MG63 (cell line): ENCODE measurements around the gene USP10. TPM values are rescaled to one million over a fixed set of nuclear protein-coding genes. Genes with fewer than 3 reads are reported as not detected.

Experiments
- DNase-seq: peaks from one replicate; pipeline ENCODE4 v3.0.0-alpha.2; 2020
- H3K27me3 ChIP-seq: fragments of 250-450 bp; sonication (Bioruptor Pico); 2 replicates; pipeline ENCODE4 v1.5.1; 2020; ENCODE audit warnings: mild to moderate bottlenecking, moderate library complexity
- H3K36me3 ChIP-seq: fragments of 250-450 bp; sonication (Bioruptor Pico); 2 replicates; pipeline ENCODE4 v1.5.1; 2020; ENCODE audit warnings: mild to moderate bottlenecking, moderate library complexity
- H3K4me3 ChIP-seq: fragments of 250-450 bp; sonication (Bioruptor Pico); 2 replicates; pipeline ENCODE4 v1.5.1; 2020; ENCODE audit warnings: mild to moderate bottlenecking, moderate library complexity
- H3K9me3 ChIP-seq: fragments of 250-450 bp; sonication (Bioruptor Pico); 2 replicates; pipeline ENCODE4 v1.5.1; 2020; ENCODE audit warnings: mild to moderate bottlenecking, moderate library complexity
- total RNA-seq: library from RNA; depleted of rRNA; stranded (reverse); fragments of >200 nt; shearing (Covaris generic); gene quantifications from 2 replicates; pipeline ENCODE4 v1.2.3, GENCODE V29; 2014; ENCODE audit warnings: low replicate concordance

The USP10 gene
- total RNA-seq, 1 experiment from 2014 or later = 33.5 TPM

DNA sequence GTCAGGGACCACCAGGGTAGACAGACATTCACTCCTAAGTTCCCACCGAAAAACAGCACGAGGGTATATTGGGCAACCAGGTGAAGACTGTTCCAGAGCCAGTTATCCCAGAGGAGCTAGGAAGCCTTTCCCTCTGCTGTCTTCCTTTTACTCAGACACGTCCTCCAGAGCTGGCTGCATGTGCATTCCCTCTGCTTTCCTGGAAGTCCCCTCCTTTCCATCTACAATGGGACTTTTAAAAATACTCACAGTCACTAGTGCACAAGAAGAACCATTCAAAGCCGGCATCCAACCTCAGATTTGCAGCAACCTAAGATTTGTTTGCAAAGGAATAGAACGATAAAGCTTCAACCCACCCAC lies 87.4 kb downstream of the USP10 start:
- no peaks in the 10 kb centered on the region for H3K9me3 ChIP-seq
- no peak overlapping the region for H3K4me3 ChIP-seq
- no peaks in the 10 kb centered on the region for H3K27me3 ChIP-seq
- DNase-seq = no peak
- no peaks in the 10 kb centered on the region for H3K36me3 ChIP-seq

DNA sequence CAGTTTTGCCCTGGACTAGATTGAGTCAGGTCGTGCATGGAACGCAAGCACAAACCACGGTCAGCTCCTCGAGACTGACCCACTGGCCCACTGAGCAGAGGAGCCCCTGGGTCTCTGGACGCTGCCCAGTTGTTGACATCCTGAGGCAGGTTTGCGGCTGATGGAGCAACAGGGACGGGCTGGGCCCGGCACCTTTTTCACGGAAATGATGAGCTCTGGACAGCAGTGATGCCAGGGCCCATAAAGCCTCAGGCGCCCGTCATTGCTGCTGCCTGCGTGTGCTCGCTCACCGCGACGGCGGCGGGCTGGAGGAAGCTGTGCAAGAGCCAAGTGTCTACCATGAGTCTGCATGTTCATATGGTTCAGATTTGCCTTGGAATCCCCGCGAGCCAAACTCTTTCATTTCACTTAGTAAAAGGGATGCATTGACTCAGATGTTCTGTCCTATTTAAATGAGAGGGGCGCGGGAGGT lies 89.2 kb downstream of the USP10 start:
- no peaks in the 10 kb centered on the region for H3K36me3 ChIP-seq
- no peaks in the 10 kb centered on the region for H3K27me3 ChIP-seq
- no peaks in the 10 kb centered on the region for H3K9me3 ChIP-seq
- no peak for DNase-seq
- H3K4me3 ChIP-seq = no peak overlapping the region

DNA sequence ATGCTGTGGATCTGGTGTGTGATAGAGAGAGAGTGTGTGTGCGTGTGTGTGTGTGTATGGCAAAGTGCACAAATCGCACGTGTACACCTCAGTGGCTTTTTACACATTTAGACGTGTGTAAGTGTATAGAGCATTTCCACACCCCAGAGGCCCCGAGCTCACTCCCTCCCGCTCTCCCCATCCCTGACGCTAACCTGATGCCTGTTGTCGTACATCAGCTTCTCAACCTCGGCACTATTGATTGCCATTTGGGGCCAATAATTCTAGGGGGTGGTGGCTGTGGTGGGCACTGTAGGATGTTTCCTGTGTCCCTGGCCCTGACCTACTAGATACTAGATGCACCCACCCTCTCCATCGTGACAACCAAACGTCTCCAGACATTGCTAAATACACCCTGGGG lies 89.6 kb downstream of the USP10 start:
- no peaks in the 10 kb centered on the region for H3K27me3 ChIP-seq
- no peak for DNase-seq
- no peaks in the 10 kb centered on the region for H3K36me3 ChIP-seq
- no peak overlapping the region for H3K4me3 ChIP-seq
- H3K9me3 ChIP-seq = no peaks in the 10 kb centered on the region

DNA sequence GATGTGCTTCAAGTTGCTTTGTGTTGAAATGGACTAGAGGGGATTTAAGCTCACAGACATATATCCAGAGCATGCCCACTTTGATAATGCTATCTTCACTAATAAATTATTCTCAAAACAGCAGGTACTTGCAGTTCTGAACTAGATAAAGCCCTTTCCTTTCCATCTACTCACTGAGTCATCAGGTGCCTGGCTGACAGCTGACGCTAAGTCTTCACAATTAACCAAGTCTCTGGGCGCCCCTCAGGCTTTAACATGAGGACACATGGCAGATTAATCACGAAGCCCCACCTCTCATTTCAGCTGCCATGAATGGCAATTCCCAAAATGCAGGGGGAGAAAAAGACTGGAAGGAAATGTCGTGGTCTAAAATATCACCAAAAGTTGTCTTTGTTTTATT lies 90.5 kb downstream of the USP10 start:
- Histone ChIP-seq H3K9me3 (no peaks in the 10 kb centered on the region), H3K4me3 (no peak overlapping the region), H3K27me3 (no peaks in the 10 kb centered on the region), H3K36me3 (no peaks in the 10 kb centered on the region)
- no peak for DNase-seq

DNA sequence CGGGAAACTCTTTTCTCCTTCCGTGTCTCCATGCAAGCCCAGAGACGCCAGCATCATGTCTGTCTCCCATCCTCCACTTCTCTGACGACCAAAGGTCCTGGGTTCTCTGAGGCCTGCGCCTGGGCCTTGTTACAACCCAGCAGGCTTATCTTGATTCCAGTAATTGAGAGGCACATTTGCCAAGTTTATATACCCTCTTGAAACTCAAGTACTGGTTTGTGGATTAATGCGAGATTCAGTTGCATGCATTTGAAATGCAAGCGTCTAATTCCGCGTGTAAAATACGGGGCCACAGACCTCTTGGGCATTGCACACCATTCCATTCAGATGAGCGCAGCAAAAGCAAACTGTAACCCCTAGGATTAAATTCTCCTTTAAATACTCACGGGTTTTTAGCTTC lies 91.3 kb downstream of the USP10 start:
- Histone ChIP-seq H3K4me3 (no peak overlapping the region), H3K36me3 (no peaks in the 10 kb centered on the region), H3K27me3 (no peaks in the 10 kb centered on the region), H3K9me3 (no peaks in the 10 kb centered on the region)
- DNase-seq = no peak

DNA sequence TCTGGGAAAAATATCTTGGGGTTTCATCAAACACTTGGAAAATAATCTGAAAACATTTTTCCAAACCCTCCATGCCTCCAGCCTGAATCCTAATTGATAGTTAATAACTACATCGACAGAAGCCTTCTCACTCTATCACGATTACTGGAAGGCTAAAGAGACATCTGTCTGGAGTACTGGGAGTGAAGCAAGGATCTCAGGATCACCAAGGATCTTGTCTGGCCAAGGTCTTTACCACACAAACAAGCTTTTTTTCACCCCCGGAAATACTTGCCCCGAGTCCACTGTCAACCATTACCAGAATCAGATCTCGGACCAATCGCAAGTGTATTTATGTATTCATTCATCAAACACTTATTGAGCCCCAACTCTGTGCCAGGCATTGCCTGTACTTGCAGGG lies 91.7 kb downstream of the USP10 start:
- Histone ChIP-seq H3K4me3 (no peak overlapping the region), H3K27me3 (no peaks in the 10 kb centered on the region), H3K9me3 (no peaks in the 10 kb centered on the region), H3K36me3 (no peaks in the 10 kb centered on the region)
- no peak for DNase-seq

DNA sequence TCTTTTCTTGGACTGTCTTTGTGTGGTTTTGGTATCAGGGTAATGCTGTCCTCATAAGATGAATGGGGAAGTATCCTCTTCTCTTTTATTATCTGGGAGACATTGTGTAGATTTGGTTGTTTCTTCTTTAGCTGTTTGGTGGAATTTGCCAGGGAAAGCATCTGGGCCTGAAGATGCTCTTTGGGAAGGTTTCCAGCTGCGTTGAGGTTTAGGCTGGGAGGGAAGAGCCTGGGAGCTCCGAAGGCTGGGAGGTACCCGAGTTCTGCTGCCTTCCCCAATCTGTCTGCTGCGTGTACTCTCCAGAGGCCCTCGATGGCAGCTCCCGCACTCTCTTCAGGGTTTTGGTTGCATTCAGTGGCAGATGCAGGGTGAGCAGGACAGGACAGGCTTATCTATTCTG lies 94.4 kb downstream of the USP10 start:
- DNase-seq = no peak
- Histone ChIP-seq H3K4me3 (no peak overlapping the region), H3K9me3 (no peaks in the 10 kb centered on the region; the same call in 1 of the 2 replicates), H3K27me3 (no peaks in the 10 kb centered on the region), H3K36me3 (no peaks in the 10 kb centered on the region)

DNA sequence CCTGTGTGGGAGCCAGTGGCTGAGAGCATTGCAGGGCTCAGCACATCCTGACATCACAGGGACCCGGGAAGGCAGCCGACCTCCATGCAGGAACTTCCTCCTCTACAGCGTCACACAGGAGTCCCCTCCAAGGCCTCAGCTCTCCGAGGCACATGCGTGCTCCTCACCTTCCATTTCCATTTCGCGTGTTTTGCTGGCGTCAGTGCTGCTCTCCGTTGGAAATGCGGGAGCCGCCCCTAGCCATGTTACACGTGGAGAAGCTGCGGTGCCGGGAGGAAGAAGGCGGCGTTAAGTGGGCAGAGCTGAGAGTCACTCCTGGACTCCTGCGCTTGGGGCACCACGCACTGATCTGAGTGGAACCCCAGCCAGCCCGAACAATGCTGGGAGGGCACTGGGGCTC lies 94.8 kb downstream of the USP10 start:
- H3K9me3 ChIP-seq = peaks cover 4% of the 10 kb centered on the region; the same call in 1 of the 2 replicates
- no peak for DNase-seq
- H3K27me3 ChIP-seq = no peaks in the 10 kb centered on the region
- no peak overlapping the region for H3K4me3 ChIP-seq
- no peaks in the 10 kb centered on the region for H3K36me3 ChIP-seq

DNA sequence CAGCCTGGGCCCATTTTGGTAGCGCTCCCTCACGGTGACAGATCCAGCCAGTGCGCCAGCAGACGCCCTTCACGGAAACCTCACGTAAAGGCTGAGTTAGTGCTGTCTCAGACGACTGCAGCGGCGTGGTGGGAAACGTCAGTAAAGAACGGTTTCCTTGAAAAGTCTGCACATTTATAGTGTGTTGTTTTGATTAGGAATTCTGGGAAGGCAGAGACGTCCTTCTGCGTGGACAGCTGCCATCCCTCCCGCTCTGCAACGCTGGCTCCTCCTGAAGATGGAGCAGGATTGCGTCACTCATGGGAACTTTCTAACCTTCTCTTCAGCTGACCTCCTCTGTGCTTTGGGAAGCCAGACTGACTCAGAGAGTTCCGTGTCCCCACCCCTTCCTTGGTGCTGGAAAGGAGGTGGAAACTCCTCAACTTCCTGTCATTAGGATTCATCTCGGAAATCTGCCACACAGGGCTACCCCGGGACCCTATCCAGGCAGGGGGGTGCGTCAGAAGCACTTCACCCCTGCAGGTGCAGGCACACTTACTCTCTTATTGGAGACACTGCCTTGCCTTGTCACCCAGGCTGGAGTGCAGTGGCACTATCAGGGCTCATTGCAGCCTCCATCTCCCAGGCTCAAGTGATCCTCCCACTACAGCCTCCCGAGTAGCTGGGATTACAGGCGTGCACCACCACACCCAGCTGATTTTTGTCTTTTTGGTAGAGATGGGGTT lies 95.7 kb downstream of the USP10 start:
- H3K27me3 ChIP-seq = no peaks in the 10 kb centered on the region
- H3K36me3 ChIP-seq = no peaks in the 10 kb centered on the region
- no peak overlapping the region for H3K4me3 ChIP-seq
- no peak for DNase-seq
- H3K9me3 ChIP-seq = peaks cover 6% of the 10 kb centered on the region; the same call in 1 of the 2 replicates

DNA sequence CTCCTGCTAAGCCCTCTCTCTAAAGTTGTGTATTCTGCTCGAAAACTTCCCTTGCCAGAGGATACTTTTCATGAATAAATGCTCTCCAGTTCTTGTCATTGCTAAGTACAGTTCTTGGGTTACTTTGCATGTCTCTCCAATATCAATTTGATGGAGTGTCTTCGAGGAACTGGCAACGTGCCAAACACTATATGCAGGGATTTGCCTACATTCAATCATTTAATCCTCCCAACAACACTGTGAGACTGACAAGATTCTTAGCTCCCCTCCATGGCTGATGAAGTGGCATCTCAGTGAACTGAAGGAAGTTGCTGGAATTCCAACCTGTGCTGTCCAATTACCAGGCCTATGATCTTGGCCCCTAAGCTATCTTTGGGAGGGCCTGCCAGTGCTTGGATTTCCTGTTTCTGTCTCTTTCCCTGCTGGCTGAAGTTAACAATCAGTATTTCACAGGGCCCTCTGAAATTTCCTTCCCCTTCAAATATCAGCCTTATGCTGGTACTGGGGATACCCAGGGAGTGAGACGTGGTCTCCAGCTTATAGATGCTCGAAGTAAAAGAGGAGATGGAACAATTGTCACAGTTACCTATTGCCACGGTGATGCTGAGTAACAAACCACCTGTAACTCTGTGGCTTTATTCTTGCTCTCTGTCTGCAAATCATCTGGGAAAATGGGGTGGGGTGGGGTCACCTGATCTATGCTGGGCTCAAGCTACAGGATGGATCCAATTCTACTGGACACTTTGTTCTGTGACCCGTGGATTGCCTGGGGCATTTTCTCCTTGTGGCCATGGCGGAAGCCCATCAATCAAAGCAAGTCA lies 100.6 kb downstream of the USP10 start:
- no peak for DNase-seq
- Histone ChIP-seq H3K9me3 (peaks cover 6% of the 10 kb centered on the region; the same call in 1 of the 2 replicates), H3K36me3 (no peaks in the 10 kb centered on the region), H3K27me3 (no peaks in the 10 kb centered on the region), H3K4me3 (no peak overlapping the region)

DNA sequence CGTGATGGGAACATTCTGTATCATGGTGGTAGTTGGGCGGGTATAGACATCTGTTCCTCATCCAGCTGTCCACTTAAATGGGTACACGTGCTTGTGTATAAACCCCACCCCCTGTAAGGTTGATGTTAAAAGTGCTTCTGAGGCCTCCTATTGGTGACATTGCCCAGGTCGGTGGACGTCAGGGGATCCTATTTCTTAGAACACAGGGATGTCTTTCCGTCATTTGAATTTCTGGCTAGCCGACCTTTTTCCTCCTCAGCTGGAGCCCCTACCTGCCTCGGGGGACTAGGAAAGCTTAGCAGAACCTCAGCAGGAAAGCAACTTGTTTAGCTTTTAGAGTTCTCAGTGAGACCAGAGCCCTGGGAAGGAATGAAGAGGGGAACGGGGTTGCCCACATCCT lies 103.3 kb downstream of the USP10 start:
- Histone ChIP-seq H3K9me3 (peaks cover 6% of the 10 kb centered on the region; the same call in 1 of the 2 replicates), H3K4me3 (no peak overlapping the region), H3K27me3 (no peaks in the 10 kb centered on the region), H3K36me3 (no peaks in the 10 kb centered on the region)
- DNase-seq = no peak

DNA sequence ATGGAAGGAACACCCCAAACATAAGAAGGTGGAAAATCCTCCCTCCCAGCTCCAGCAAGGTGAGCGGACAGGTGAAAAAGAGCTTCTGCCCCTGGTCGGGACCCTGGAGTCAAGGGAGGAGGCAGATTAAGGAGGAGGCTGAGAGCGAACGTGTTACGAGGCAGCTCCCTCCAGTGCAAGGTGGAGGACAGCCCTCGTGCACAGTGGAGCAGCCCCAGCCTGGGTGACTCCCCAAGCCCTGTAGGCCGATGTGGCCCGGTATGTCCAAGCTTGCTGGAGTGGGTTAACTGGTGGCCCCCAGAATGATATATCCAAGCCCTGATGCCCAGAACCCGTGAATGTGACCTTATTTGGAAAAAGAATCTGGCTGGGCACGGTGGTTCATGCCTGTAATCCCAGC lies 104.5 kb downstream of the USP10 start:
- Histone ChIP-seq H3K4me3 (no peak overlapping the region), H3K9me3 (peaks cover 5% of the 10 kb centered on the region; the same call in 1 of the 2 replicates), H3K36me3 (no peaks in the 10 kb centered on the region), H3K27me3 (no peaks in the 10 kb centered on the region)
- DNase-seq = no peak

DNA sequence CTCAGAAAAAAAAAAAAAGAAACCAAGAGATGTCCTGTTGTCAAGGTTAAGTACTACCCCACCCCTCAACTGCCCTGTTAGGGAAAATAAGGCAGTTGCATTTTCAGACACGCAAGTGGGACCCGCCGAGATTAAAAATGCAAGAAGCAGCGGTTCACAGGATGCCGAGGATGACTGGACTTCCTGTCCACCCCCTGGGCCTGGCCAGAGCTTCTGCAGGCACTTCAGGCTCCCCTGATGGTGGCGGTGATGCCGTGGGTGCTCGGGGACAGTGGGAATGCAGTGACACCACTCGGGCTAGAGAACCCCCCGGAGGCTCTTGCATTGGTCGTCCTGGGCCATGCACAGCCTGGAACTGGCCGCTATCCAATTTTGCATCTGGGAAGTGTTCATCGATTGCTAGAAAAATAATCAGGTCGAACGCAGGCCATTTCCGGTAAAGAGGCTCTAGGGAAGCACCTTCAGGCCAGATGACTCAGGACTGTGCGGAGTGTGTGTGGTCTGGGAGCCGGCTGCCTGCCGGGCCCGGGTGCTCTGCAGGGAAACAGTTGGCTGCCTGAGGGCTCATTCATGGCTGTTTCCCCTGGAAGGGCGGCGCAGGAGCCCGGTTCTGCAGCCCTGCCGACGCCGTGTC lies 106.6 kb downstream of the USP10 start:
- Histone ChIP-seq H3K9me3 (no peaks in the 10 kb centered on the region), H3K36me3 (no peaks in the 10 kb centered on the region), H3K27me3 (no peaks in the 10 kb centered on the region), H3K4me3 (no peak overlapping the region)
- DNase-seq = peak; percentile 79

DNA sequence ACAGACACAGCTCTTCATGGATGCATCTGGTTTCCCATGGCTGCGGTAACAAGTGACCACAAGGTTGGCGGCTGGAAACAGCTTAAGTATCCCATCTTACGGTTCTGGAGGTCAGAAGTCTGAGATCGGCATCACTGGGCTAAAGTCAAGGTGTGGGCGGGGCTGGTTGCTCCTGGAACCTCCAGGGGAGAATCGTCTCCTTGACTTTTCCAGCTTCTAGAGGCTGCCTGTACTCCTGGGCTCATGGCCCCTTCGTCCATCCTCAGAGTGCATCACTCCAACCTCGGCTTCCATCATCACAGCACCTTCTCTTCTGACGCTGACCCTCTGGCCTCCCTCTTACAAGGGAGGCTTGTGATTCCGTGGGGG lies 107.1 kb downstream of the USP10 start:
- DNase-seq = no peak
- no peaks in the 10 kb centered on the region for H3K36me3 ChIP-seq
- no peaks in the 10 kb centered on the region for H3K9me3 ChIP-seq
- H3K4me3 ChIP-seq = no peak overlapping the region
- H3K27me3 ChIP-seq = no peaks in the 10 kb centered on the region

DNA sequence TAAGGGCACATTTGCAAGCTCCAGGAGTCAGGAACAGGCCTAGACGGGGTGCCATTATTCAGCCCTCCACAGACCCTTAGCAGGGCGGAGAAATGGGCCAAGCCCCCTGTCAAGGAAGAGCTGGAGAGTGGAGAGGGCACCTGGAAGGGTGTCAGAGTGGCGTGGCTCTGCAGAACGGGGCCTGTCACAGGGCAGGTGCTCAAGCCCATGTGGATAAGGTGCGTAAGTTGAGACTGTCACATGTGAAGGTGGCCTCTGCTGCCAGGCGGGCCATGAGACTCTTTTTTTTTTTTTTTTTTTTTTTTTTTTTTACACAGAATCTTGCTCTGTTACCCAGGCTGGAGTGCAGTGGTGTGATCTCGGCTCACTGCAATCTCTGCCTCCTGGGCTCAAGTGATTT lies 108.0 kb downstream of the USP10 start:
- H3K4me3 ChIP-seq = no peak overlapping the region
- no peaks in the 10 kb centered on the region for H3K27me3 ChIP-seq
- no peak for DNase-seq
- no peaks in the 10 kb centered on the region for H3K36me3 ChIP-seq
- no peaks in the 10 kb centered on the region for H3K9me3 ChIP-seq

DNA sequence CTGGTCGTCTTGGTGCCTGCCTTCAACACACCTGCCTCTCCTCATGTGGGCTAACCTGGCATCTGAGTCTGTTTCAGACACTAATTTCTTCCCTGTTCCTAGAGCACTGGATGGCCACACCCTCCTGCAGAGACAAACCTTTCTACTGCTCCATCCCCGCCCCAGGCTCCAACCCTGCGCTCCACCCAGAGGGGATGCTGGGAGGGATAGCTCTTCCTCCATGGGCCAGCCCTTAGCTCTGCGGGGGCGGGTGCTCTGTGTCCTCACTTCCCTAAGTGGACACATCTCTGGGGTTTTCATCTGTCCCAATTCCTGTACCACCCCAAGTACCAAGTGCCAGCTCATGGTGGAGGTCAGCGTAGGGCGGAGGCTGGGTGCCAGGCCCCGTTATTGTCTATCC lies 109.0 kb downstream of the USP10 start:
- no peak for DNase-seq
- Histone ChIP-seq H3K27me3 (no peaks in the 10 kb centered on the region), H3K4me3 (no peak overlapping the region), H3K36me3 (no peaks in the 10 kb centered on the region), H3K9me3 (no peaks in the 10 kb centered on the region)

DNA sequence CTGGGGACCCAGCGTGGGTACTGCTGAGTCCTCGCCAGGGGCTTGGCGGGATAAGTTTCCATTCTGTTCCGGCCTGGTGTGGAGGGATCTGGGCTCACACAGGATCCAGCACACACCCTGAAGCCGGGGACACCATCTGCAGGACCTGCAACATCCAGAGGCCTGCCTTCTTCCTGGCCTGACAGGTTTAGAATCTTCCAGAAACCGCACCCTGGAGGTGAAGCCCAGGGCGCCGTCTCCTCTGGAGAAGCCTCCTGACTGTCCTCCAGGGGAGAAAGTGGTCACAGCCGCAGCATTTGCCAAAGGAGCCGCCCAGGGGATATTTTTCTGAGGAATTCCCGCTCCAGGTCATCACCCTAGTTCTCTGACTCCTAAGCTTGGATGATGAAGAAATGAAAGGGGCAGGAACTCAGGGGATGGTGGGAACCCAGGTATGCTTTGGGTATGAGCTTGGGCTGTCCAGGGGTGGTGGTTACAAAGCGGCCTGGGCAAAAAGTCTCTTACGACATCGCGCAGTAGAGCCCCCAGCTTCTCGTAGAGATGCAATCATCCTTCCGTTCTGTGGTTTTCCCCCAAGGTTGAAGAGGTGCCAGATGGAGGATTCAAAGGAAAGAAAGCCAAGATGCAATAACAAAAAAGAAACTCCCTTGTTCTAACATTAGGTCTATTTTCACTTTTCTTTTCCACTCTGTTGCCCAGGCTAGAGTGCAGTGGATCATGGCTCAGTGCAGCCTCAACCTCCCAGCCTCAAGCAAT lies 110.9 kb downstream of the USP10 start:
- Histone ChIP-seq H3K9me3 (no peaks in the 10 kb centered on the region), H3K4me3 (no peak overlapping the region), H3K27me3 (no peaks in the 10 kb centered on the region), H3K36me3 (no peaks in the 10 kb centered on the region)
- peak; percentile 26 for DNase-seq
